ENCODE data around the gene SYNJ1.

SYNJ1 gene

DNA sequence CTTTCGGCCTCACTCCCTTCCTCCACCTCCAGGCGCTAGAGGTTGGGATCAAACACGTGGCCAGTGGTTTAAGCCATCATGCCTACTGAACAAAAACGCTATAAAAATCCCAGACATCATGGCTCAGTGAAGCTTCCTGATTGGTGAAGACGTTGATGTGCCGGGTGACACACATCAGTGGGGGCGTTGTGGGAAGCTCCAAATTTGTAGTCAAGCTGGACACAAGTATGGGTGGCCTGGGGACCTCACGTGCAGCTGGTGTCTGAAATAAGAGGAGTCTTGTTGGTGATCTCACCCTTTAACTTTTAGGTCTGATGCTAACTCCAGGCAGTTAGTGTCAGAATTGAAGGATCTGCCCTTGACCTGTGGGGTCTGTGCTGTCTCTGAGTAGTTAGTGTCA, 122.3 kb downstream of the SYNJ1 start:
- TF ChIP-seq, protein P1, sequence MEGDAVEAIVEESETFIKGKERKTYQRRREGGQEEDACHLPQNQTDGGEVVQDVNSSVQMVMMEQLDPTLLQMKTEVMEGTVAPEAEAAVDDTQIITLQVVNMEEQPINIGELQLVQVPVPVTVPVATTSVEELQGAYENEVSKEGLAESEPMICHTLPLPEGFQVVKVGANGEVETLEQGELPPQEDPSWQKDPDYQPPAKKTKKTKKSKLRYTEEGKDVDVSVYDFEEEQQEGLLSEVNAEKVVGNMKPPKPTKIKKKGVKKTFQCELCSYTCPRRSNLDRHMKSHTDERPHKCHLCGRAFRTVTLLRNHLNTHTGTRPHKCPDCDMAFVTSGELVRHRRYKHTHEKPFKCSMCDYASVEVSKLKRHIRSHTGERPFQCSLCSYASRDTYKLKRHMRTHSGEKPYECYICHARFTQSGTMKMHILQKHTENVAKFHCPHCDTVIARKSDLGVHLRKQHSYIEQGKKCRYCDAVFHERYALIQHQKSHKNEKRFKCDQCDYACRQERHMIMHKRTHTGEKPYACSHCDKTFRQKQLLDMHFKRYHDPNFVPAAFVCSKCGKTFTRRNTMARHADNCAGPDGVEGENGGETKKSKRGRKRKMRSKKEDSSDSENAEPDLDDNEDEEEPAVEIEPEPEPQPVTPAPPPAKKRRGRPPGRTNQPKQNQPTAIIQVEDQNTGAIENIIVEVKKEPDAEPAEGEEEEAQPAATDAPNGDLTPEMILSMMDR (IDR thresholded peaks at IDR 0.05; ENCODE audit: low read depth, low read length, missing control alignments) = no peak
- in situ Hi-C loops (cut with HindIII; ENCODE audit: low sequenced_read_pairs) = loop anchor here (5.0 kb wide), 1 partner anchor 198 kb away; no protein-coding TSS in a partner anchor
- no peak for DNase-seq (ENCODE audit: low read depth)

DNA sequence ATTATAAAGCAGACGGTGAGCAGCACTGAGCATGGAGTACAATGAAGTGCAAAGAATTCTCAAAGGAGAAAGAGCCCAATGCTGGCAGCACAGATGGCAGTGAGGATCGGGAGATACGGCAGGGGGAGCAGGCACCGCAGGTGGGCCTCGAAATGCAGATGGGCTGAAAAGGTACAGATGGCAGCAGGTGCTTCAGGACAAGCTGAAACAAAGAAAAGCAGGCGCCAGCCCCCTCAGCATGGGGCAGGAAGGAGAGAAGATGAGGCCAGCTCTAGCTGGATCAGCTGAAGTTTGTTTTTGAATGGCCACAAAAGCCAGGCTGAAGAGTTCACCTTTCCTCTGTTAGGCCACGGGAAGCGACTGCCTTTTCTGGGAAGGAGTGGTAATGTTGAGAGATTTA, 123.3 kb downstream of the SYNJ1 start:
- TF ChIP-seq, protein P1 (IDR thresholded peaks at IDR 0.05; ENCODE audit: low read depth, low read length, missing control alignments) = no peak
- in situ Hi-C loops (cut with HindIII; ENCODE audit: low sequenced_read_pairs) = no loop called here
- H3K4me3 ChIP-seq (ENCODE audit: low read depth, low read length) = no peak overlapping the region
- no peak for DNase-seq (ENCODE audit: low read depth)

More for the DNA sequence above, 122.3 kb downstream of the SYNJ1 start:
- H3K4me3 ChIP-seq (ENCODE audit: low read depth, low read length) = no peak overlapping the region

DNA sequence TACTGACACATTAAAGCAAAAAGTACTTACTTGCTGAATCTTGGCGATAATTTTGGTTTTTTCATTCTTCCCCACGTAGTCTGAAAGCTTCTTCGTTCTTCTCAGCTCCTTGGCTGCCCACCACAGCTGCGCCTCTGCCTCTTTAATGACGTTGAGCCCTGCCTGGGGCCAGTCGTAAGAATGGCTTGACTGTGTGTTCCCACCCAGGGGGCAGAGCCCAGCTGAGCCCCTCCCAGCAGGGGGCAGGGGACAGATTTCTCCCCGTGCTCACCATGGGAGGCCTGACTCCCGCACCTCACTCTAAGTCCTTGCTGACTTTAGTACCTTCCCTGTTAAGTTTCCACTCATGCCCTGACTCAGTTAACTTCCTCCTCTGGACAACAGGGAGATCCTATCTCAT, 124.7 kb downstream of the SYNJ1 start:
- no peak for DNase-seq (ENCODE audit: low read depth)
- TF ChIP-seq, protein P1 (IDR thresholded peaks at IDR 0.05; ENCODE audit: low read depth, low read length, missing control alignments) = no peak
- in situ Hi-C loops (cut with HindIII; ENCODE audit: low sequenced_read_pairs) = no loop called here
- no peak overlapping the region for H3K4me3 ChIP-seq (ENCODE audit: low read depth, low read length)

DNA sequence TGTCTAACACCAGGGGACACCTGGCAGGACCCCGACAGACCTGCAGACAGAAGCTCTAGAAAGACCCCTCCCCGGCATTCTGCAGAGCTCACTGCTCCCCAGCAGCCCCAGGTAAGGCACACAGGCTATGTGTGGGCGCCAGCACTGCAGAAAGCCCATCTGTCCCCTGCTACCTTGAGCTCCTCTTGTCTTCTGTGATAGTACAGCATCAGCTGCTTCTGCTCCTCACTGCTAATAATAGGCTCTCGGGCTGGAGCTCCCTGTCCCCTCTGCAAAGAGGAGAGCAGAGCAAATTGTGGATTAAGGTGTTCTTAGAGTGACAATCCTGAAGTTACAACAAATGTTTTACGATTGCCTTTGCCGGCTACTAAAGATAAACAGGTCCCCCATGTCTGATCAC, 125.7 kb downstream of the SYNJ1 start:
- TF ChIP-seq, protein P1 (IDR thresholded peaks at IDR 0.05; ENCODE audit: low read depth, low read length, missing control alignments) = no peak
- in situ Hi-C loops (cut with HindIII; ENCODE audit: low sequenced_read_pairs) = no loop called here
- DNase-seq (ENCODE audit: low read depth) = no peak
- no peak overlapping the region for H3K4me3 ChIP-seq (ENCODE audit: low read depth, low read length)

DNA sequence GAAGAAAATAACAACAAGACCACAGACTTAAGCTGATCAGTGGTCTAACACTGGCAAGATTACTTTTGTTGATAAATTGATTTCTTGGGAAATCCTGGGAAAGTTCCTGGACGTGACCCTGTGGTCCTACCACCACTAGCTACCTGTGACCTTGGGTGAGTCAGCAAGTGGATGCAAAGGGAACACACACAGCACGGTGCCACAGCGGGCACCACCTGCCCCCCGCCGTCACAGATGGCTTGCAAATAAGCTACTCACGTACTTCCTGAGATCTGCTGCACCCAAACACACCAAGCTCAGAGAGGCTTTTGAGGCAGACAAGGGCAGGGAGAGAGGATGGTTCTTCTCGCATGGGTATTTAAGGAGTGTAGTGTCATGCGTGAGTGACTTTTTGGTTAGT, 128.3 kb downstream of the SYNJ1 start:
- TF ChIP-seq, protein P1 (IDR thresholded peaks at IDR 0.05; ENCODE audit: low read depth, low read length, missing control alignments) = no peak
- no peak for DNase-seq (ENCODE audit: low read depth)
- in situ Hi-C loops (cut with HindIII; ENCODE audit: low sequenced_read_pairs) = no loop called here
- no peak overlapping the region for H3K4me3 ChIP-seq (ENCODE audit: low read depth, low read length)

DNA sequence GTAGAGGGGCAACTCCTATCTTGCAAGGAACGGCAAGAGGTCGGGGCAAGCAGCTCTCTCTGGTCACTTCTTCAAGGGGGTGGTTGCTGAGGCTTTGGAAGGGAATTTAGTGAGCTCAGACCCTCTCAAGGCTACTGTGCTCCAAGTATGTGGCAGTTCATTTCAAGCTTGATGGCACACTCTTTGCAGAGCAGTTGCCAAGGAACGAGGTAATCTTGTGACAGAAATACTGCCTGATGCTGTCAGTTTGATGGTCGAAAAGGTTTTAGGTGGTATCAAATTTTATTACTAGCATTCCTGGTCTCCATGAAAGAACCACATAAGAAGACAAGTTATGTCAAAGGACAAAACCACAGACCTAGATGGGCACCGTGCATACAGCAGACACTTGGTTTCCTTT, 128.7 kb downstream of the SYNJ1 start:
- TF ChIP-seq, protein P1 (IDR thresholded peaks at IDR 0.05; ENCODE audit: low read depth, low read length, missing control alignments) = no peak
- in situ Hi-C loops (cut with HindIII; ENCODE audit: low sequenced_read_pairs) = no loop called here
- no peak for DNase-seq (ENCODE audit: low read depth)
- H3K4me3 ChIP-seq (ENCODE audit: low read depth, low read length) = no peak overlapping the region

DNA sequence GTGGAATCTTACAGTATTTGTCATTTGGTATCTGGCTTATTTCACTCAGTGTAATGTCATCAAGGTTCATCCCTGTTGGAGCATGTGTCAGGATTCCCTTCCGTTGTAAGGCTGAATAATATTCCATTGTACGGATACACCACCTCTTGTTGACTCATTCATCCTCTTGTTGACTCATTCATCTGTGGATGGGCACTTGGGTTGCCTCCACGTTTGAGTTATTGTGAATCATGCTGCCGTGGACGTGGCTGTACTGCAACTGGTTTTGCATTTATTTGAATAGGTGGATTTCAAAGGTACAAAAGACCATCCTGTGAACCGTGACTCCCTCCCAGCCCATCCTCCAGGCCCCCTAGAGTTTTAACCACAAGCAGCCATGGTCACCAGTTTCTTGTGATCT, 130.6 kb downstream of the SYNJ1 start:
- TF ChIP-seq, protein P1 (IDR thresholded peaks at IDR 0.05; ENCODE audit: low read depth, low read length, missing control alignments) = no peak
- peak; percentile 43 for DNase-seq (ENCODE audit: low read depth)
- in situ Hi-C loops (cut with HindIII; ENCODE audit: low sequenced_read_pairs) = no loop called here
- no peak overlapping the region for H3K4me3 ChIP-seq (ENCODE audit: low read depth, low read length)
